ENCODE results near the gene GRID2. TPM values are rescaled to one million over a fixed set of nuclear protein-coding genes. Genes with fewer than 3 reads are reported as not detected.

The GRID2 gene
- polyA plus RNA-seq, 1 donor from 2014 or later, result 14.9 TPM

GRCh38 chr4:92791871-92792440 lies 488.2 kb downstream of the GRID2 start:
- H2AFZ ChIP-seq (ENCODE audit: low read depth, low read length), result no peak overlapping the region

GRCh38 chr4:92809381-92809780 lies 505.6 kb downstream of the GRID2 start:
- no peaks in the 10 kb centered on the region for H3K36me3 ChIP-seq (ENCODE audit: insufficient read depth, low read length)
- H3K79me2 ChIP-seq (replicated peaks; ENCODE audit: insufficient read depth, low read length), result no peaks in the 10 kb centered on the region
- no peaks in the 10 kb centered on the region for H3K9me3 ChIP-seq (ENCODE audit: low read length)
- H4K20me1 ChIP-seq (ENCODE audit: insufficient read depth), result no peaks in the 10 kb centered on the region
- H3K9ac ChIP-seq (ENCODE audit: low read length), result no peak overlapping the region
- H3F3A ChIP-seq (ENCODE audit: insufficient read depth, low read length, poor library complexity, severe bottlenecking), result no peaks in the 10 kb centered on the region
- no peak overlapping the region for H3K27ac ChIP-seq (ENCODE audit: low read length)
- no peak overlapping the region for H2AFZ ChIP-seq (ENCODE audit: low read depth, low read length)
- H3K4me3 ChIP-seq (ENCODE audit: low read length), result no peak overlapping the region
- no peak overlapping the region for H3K4me2 ChIP-seq (ENCODE audit: low read length)
- no peaks in the 10 kb centered on the region for H3K9me2 ChIP-seq (ENCODE audit: insufficient read depth, low read length)
- H3K27me3 ChIP-seq (ENCODE audit: insufficient read depth, low read depth, low read length), result no peaks in the 10 kb centered on the region
- TF ChIP-seq CTCF (IDR thresholded peaks at IDR 0.05; ENCODE audit: poor library complexity, severe bottlenecking), result no peak
- no peak for TF ChIP-seq EP300 (conservative IDR thresholded peaks at IDR 0.05; ENCODE audit: poor library complexity, severe bottlenecking)
- TF ChIP-seq RAD21 (conservative IDR thresholded peaks at IDR 0.05), result no peak
- no peak for TF ChIP-seq REST (IDR thresholded peaks at IDR 0.05; ENCODE audit: borderline replicate concordance)
- TF ChIP-seq MXI1 (conservative IDR thresholded peaks at IDR 0.05; ENCODE audit: poor library complexity, severe bottlenecking), result no peak
- TF ChIP-seq TAF1 (IDR thresholded peaks at IDR 0.05; ENCODE audit: low read depth), result no peak

More at GRCh38 chr4:92791871-92792440, 488.2 kb downstream of the GRID2 start:
- no peaks in the 10 kb centered on the region for H3F3A ChIP-seq (ENCODE audit: insufficient read depth, low read length, poor library complexity, severe bottlenecking)
- no peaks in the 10 kb centered on the region for H3K9me3 ChIP-seq (ENCODE audit: low read length)
- H3K4me3 ChIP-seq (ENCODE audit: low read length), result no peak overlapping the region
- no peaks in the 10 kb centered on the region for H3K36me3 ChIP-seq (ENCODE audit: insufficient read depth, low read length)
- H3K9me2 ChIP-seq (ENCODE audit: insufficient read depth, low read length), result no peaks in the 10 kb centered on the region
- no peak overlapping the region for H3K4me2 ChIP-seq (ENCODE audit: low read length)
- no peak overlapping the region for H3K27ac ChIP-seq (ENCODE audit: low read length)
- H3K79me2 ChIP-seq (replicated peaks; ENCODE audit: insufficient read depth, low read length), result no peaks in the 10 kb centered on the region
- no peak overlapping the region for H3K9ac ChIP-seq (ENCODE audit: low read length)
- H3K27me3 ChIP-seq (ENCODE audit: insufficient read depth, low read depth, low read length), result no peaks in the 10 kb centered on the region
- TF ChIP-seq TAF1 (IDR thresholded peaks at IDR 0.05; ENCODE audit: low read depth) (no peak), MXI1 (conservative IDR thresholded peaks at IDR 0.05; ENCODE audit: poor library complexity, severe bottlenecking) (no peak), RAD21 (conservative IDR thresholded peaks at IDR 0.05) (no peak), POLR2AphosphoS5 (IDR thresholded peaks at IDR 0.05) (no peak), CTCF (IDR thresholded peaks at IDR 0.05; ENCODE audit: poor library complexity, severe bottlenecking) (no peak), REST (IDR thresholded peaks at IDR 0.05; ENCODE audit: borderline replicate concordance) (no peak), EZH2 (IDR thresholded peaks at IDR 0.05; ENCODE audit: borderline replicate concordance, insufficient read depth, low read length, poor library complexity, severe bottlenecking) (no peak), SMC3 (conservative IDR thresholded peaks at IDR 0.05; ENCODE audit: poor library complexity) (no peak), EP300 (conservative IDR thresholded peaks at IDR 0.05; ENCODE audit: poor library complexity, severe bottlenecking) (no peak)
- no peaks in the 10 kb centered on the region for H4K20me1 ChIP-seq (ENCODE audit: insufficient read depth)

All from neural cell (in vitro differentiated cells).